Renal cortex interstitium (tissue), 11 donors: ENCODE data around the gene SREK1IP1. TPM values are rescaled to one million over a fixed set of nuclear protein-coding genes. Genes with fewer than 3 reads are reported as not detected.
"Not testable (repeated sequence)": the region's sequence is repeated elsewhere in the genome, so short reads cannot be mapped to it uniquely, and the experiment has no call there.

Experiments
- DNase-seq, 11 donors: peaks; one replicate each; pipeline ENCODE4 v3.0.0-alpha.2; 2013; ENCODE audit warnings: low read depth in 9 of 11, low spot score in 4 of 11; ENCODE audit errors: extremely low read depth in 1 of 11
- polyA plus RNA-seq, 3 donors: library from polyadenylated mRNA; unstranded; fragments of 120-200 nt; gene quantifications; one replicate each; pipeline ENCODE4 v1.2.1, GENCODE V29; 2013; ENCODE audit not compliant: insufficient read length in 3 of 3

SREK1IP1 gene
- polyA plus RNA-seq, 3 donors: 17.9 to 23.4 (median 19.7) TPM

- DNase-seq: not testable (repeated sequence)
Measured at GRCh38 chr5:64696414-64696813, 72.1 kb downstream of the SREK1IP1 start.

GRCh38 chr5:64693636-64694035 is 74.9 kb downstream of the SREK1IP1 start:
- no peak for DNase-seq

DNA sequence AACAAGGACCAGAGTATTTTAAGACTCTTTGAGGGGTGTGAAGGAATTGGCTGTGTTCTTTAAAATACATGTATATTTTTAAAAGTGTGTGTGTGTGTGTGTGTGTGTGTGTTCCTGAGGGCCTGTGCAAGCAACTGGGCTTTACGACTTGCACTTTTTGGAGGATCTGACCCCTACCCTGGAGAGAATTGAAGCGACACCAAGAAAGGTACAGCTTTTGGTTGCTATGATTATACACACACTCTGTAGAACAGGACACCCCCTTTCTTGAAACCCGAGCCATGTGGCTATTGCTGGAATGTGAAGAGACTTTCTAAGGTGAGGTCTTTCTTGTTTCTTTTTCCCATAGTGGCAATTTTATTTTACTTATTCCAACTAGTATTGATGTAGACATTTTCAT is 77.2 kb downstream of the SREK1IP1 start:
- DNase-seq: peak in 2 of 11 donors; percentile 4 to 8

DNA sequence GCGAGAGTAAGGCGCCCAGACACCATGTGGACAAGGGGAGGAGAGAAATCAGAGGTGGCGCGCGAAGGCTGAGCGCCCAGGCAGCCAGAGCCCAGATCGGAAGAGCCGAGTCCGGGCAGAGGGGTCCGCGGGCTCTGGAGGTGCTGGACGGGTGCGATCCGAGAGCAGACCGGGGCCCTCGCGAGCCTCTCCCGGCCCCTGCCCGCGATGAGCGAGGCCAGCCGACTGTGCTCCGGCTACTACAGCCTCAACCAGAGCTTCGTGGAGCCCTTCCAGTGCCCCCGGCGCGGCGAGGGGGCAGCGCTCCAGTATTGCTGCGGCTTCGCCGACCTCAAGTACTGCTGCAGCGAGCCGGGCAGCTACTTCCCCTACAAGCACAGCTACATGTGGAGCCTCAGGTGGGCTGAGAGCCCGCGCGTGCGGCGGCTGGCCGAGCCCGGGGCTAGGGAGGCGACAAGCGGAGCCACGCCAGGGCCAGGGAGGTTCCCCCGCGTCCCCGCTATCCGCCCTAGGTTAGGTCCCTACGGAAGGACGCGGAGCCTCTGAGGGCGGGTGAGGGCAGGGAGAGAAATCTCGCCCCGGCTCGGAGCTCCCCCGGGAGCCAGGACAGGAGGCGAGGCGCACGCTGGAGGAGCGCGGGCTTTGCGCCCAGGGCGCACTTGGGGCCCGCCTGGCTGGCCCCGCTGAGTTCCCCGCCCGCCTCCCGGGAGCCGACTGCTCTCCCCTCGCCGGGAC is 77.9 kb downstream of the SREK1IP1 start, which contains the start of gene SHISAL2B:
TSS of gene SHISAL2B (plus strand) at position 87 of the 735 bp plus-strand sequence. CDS start at position 208, 121 bp downstream.
- peak in 6 of 11 donors; percentile 12 to 38 (median 22) for DNase-seq

- no peak for DNase-seq
Measured at GRCh38 chr5:64690104-64690416, 78.4 kb downstream of the SREK1IP1 start.

GRCh38 chr5:64688965-64689364 is 79.5 kb downstream of the SREK1IP1 start:
- DNase-seq: no peak

GRCh38 chr5:64688391-64688790 is 80.1 kb downstream of the SREK1IP1 start:
- no peak for DNase-seq

DNA sequence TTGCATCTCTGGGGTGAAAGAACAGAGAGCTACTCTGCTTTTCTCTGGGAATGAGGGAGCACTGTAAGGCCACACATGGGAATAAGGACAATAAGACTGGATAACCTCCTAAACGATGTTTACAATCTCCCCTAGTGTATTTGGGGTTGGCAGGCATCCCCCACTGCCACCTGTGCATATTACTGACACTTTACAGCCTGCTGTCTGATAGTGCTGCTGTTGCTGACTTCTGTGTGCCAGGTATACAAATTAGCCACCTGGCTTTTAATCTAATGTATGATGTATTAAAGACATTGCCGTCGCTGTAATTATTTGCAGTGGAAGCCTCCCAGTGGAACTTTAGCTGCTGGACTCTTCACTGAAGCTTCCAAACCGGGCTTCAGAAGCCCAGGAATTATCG is 82.6 kb downstream of the SREK1IP1 start:
- no peak for DNase-seq

- no peak for DNase-seq
Measured at GRCh38 chr5:64682608-64683007, 85.9 kb downstream of the SREK1IP1 start.

- no peak for DNase-seq
Measured at GRCh38 chr5:64680289-64680688, 88.2 kb downstream of the SREK1IP1 start.

GRCh38 chr5:64678374-64678773 is 90.1 kb downstream of the SREK1IP1 start:
- DNase-seq: no peak

DNA sequence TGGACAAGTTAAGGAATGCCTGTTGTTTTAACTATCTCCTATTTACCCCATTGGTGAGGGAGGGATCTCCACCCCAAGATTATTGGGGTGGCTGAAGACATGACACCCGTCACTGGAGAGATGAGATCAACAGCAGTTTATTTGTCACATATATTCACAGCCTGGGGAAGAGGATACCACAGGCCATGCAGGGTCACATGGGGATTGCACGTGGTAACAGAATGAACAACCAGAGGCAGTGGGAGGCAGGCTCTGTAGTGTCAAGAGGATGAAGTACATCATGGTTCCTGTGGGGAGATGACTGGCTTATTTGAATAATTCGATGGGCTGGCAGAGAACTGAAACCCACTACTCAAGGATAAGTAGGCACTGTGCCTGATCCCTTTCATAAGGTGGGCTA is 96.8 kb downstream of the SREK1IP1 start:
- no peak for DNase-seq

GRCh38 chr5:64670277-64670676 is 98.2 kb downstream of the SREK1IP1 start:
- no peak for DNase-seq

Other genes starting within 250 kb of the SREK1IP1 start
- gene SHISAL2B, start 78.2 kb downstream of the SREK1IP1 start, polyA plus RNA-seq: under 1 TPM in 1 of 3 donors, not detected in 2; 0.37 TPM
- gene CWC27, start 239 bp upstream of the SREK1IP1 start, polyA plus RNA-seq: 10 to 100 TPM; 32.6 to 46.3 (median 39.8) TPM